IMR-90 (cell line): ENCODE results near the gene GCN1. TPM values are rescaled to one million over a fixed set of nuclear protein-coding genes. Genes with fewer than 3 reads are reported as not detected.

ENCODE experiments used
- ATAC-seq: fragments of 200-7000 bp; cut with Tn5 transposase; 2 replicates; pipeline ENCODE4 v1.9.1; 2020; ENCODE audit warnings: low read depth, mild to moderate bottlenecking, moderate library complexity
- BruUV-seq: library from RNA; stranded (reverse); fragments of 400-500 nt; replicated peaks from 2 replicates; lab custom pipeline; 2021; lab: Mats Ljungman, UMichigan
- CTCF ChIA-PET: fragments of 300-600 bp; formaldehyde crosslinking; extraction: SDS; loops from one replicate; lab custom pipeline; 2021; ENCODE audit warnings: antibody characterized with exemption; lab: Yijun Ruan, JAX
- POLR2A ChIA-PET: fragments of 300-600 bp; sonication (Branson Sonifier 250); formaldehyde crosslinking; loops from one replicate; lab custom pipeline; 2022; ENCODE audit warnings: antibody characterized with exemption; ENCODE audit not compliant: unreplicated experiment; lab: Charles Lee
- DNase-seq: peaks from one replicate; pipeline ENCODE4 v3.0.0; 2013
- H2AFZ ChIP-seq: replicated peaks from 2 replicates; pipeline ENCODE3; 2013; ENCODE audit warnings: low read length, mild to moderate bottlenecking; ENCODE audit not compliant: poor library complexity
- H2AK5ac ChIP-seq: 2 replicates; pipeline ENCODE4 v1.6.1; 2013; ENCODE audit warnings: low read depth, low read length, inconsistent platforms
- H2AK9ac ChIP-seq: replicated peaks from 2 replicates; pipeline ENCODE3; 2013; ENCODE audit warnings: mild to moderate bottlenecking, low read depth, low read length, moderate library complexity; ENCODE audit not compliant: poor library complexity
- H2BK120ac ChIP-seq: 2 replicates; pipeline ENCODE4 v1.6.1; 2013; ENCODE audit warnings: low read depth, low read length, inconsistent platforms
- H2BK15ac ChIP-seq: 3 replicates; pipeline ENCODE4 v1.6.1; 2013; ENCODE audit warnings: low read depth, low read length, inconsistent platforms
- H2BK20ac ChIP-seq: 2 replicates; pipeline ENCODE4 v1.6.1; 2013; ENCODE audit warnings: low read depth, mild to moderate bottlenecking, inconsistent platforms, low read length, moderate library complexity
- H2BK5ac ChIP-seq: 2 replicates; pipeline ENCODE4 v1.6.1; 2013; ENCODE audit warnings: mild to moderate bottlenecking, low read depth, low read length, inconsistent platforms; ENCODE audit not compliant: poor library complexity, severe bottlenecking
- H3K14ac ChIP-seq: replicated peaks from 2 replicates; pipeline ENCODE4 v1.6.1; 2013; ENCODE audit warnings: low read depth, low read length, inconsistent platforms
- H3K18ac ChIP-seq: 2 replicates; pipeline ENCODE4 v1.6.1; 2013; ENCODE audit warnings: low read depth, low read length, control low read depth
- H3K23ac ChIP-seq: 2 replicates; pipeline ENCODE4 v1.6.1; 2013; ENCODE audit warnings: low read depth, low read length, inconsistent platforms
- H3K27ac ChIP-seq: 2 replicates; pipeline ENCODE4 v1.5.1; 2013; ENCODE audit warnings: mild to moderate bottlenecking, control low read depth, low read length; ENCODE audit not compliant: insufficient read depth
- H3K27me3 ChIP-seq: 2 replicates; pipeline ENCODE4 v1.6.1; 2013; ENCODE audit warnings: low read length; ENCODE audit not compliant: control insufficient read depth, insufficient read depth
- H3K36me3 ChIP-seq: 2 replicates; pipeline ENCODE4 v1.6.1; 2013; ENCODE audit warnings: low read length, mixed read lengths; ENCODE audit not compliant: control insufficient read depth, insufficient read depth
- H3K4ac ChIP-seq: 2 replicates; pipeline ENCODE4 v1.6.1; 2013; ENCODE audit warnings: low read depth, low read length, inconsistent platforms
- H3K4me1 ChIP-seq: 2 replicates; pipeline ENCODE4 v1.6.1; 2013; ENCODE audit warnings: low read length, mixed read lengths; ENCODE audit not compliant: control insufficient read depth, insufficient read depth
- H3K4me2 ChIP-seq: 2 replicates; pipeline ENCODE4 v1.6.1; 2013; ENCODE audit warnings: low read depth, mild to moderate bottlenecking, control low read depth, low read length, moderate library complexity
- H3K4me3 ChIP-seq: 2 replicates; pipeline ENCODE4 v1.5.1; 2013; ENCODE audit warnings: low read depth, mild to moderate bottlenecking, control low read depth, low read length, moderate library complexity; ENCODE audit not compliant: insufficient read depth
- H3K56ac ChIP-seq: 2 replicates; pipeline ENCODE4 v1.6.1; 2013; ENCODE audit warnings: low read length, inconsistent platforms; ENCODE audit not compliant: insufficient read depth; ENCODE audit errors: extremely low read depth
- H3K79me1 ChIP-seq, 2 experiments: 2 replicates each; pipeline ENCODE4 v1.6.1; 2013; ENCODE audit warnings: low read length in 2 of 2, inconsistent platforms in 1 of 2, low read depth in 1 of 2
- H3K9ac ChIP-seq: 2 replicates; pipeline ENCODE4 v1.6.1; 2013; ENCODE audit warnings: low read depth, low read length, control low read depth
- H3K9me1 ChIP-seq: 2 replicates; pipeline ENCODE4 v1.6.1; 2013; ENCODE audit warnings: low read length, inconsistent platforms; ENCODE audit not compliant: insufficient read depth
- H3K9me3 ChIP-seq: 2 replicates; pipeline ENCODE4 v1.6.1; 2013; ENCODE audit warnings: low read length; ENCODE audit not compliant: control insufficient read depth, insufficient read depth
- H4K20me1 ChIP-seq: 2 replicates; pipeline ENCODE4 v1.6.1; 2013; ENCODE audit warnings: low read length, inconsistent platforms; ENCODE audit not compliant: insufficient read depth
- H4K5ac ChIP-seq: 2 replicates; pipeline ENCODE4 v1.6.1; 2013; ENCODE audit warnings: mild to moderate bottlenecking, low read depth, low read length, control low read depth
- H4K8ac ChIP-seq, 2 experiments: 2 replicates each; pipeline ENCODE4 v1.6.1; 2013; ENCODE audit warnings: low read depth in 2 of 2, low read length in 2 of 2, control low read depth in 1 of 2, inconsistent platforms in 1 of 2
- H4K91ac ChIP-seq: 2 replicates; pipeline ENCODE4 v1.6.1; 2013; ENCODE audit warnings: low read depth, low read length, inconsistent platforms; ENCODE audit not compliant: insufficient read depth
- FOS ChIP-seq: fragments of 150-350 bp; IDR thresholded peaks from 2 replicates; pipeline ENCODE4 v1.6.1; 2016; ENCODE audit warnings: low read depth, low read length
- RAD21 ChIP-seq: IDR thresholded peaks from 2 replicates; pipeline ENCODE4 v1.6.1; 2012; ENCODE audit warnings: low read length, improper control_type of control experiment
- SMC3 ChIP-seq: fragments of 150-350 bp; IDR thresholded peaks from 2 replicates; pipeline ENCODE4 v1.6.1; 2016; ENCODE audit warnings: low read depth, mild to moderate bottlenecking, antibody characterized with exemption, low read length, moderate library complexity
- WGBS, 2 experiments: methylation state at CpG; one replicate each; pipeline versions ENCODE4 v1.1.5 to v1.1.7; 2013; ENCODE audit warnings: missing lambda C conversion rate in 2 of 2; ENCODE audit not compliant: insufficient read length in 1 of 2; ENCODE audit errors: extremely low coverage in 2 of 2; 5-methylcytosine and 5-hydroxymethylcytosine counted together
- dilution Hi-C: fragments of 300-500 bp; cut with HindIII; formaldehyde crosslinking; loops from one replicate; pipeline ENCODE4 v1.14.3; 2018; ENCODE audit warnings: low sequenced_read_pairs; ENCODE audit not compliant: unreplicated experiment
- in situ Hi-C: fragments of 300-500 bp; cut with MboI; formaldehyde crosslinking; loops from 3 replicates; pipeline ENCODE4 v1.14.3; 2019; ENCODE audit warnings: low sequenced_read_pairs, inconsistent platforms, mixed read lengths
- intact Hi-C: fragments of 100-400 bp; cut with micrococcal nuclease; formaldehyde crosslinking; loops from 2 replicates; pipeline ENCODE4 v1.10.0; 2022
- polyA plus RNA-seq, 3 experiments: library from polyadenylated mRNA; depleted of rRNA; stranded (reverse); fragments of >200 nt; gene quantifications; 2 replicates each; pipeline ENCODE4 v1.2.3, GENCODE V29; 2012; ENCODE audit warnings: low replicate concordance in 1 of 3
- total RNA-seq: library from RNA; depleted of rRNA; stranded (reverse); fragments of >200 nt; gene quantifications from 2 replicates; pipeline ENCODE4 v1.2.3, GENCODE V29; 2012
- TF ChIP-seq, protein P1 (sequence below): fragments of 150-350 bp; IDR thresholded peaks from 2 replicates; pipeline ENCODE4 v1.6.1; 2016; ENCODE audit warnings: low read depth, mild to moderate bottlenecking, low read length, moderate library complexity, borderline replicate concordance

GCN1 gene
- total and polyA plus RNA-seq, 2 of the 4 experiments (the other 2 are of a cell fraction), result 57.8 to 77.6 TPM

- TF ChIP-seq SMC3 (no peak), RAD21 (no peak)
- TF ChIP-seq, protein P1, sequence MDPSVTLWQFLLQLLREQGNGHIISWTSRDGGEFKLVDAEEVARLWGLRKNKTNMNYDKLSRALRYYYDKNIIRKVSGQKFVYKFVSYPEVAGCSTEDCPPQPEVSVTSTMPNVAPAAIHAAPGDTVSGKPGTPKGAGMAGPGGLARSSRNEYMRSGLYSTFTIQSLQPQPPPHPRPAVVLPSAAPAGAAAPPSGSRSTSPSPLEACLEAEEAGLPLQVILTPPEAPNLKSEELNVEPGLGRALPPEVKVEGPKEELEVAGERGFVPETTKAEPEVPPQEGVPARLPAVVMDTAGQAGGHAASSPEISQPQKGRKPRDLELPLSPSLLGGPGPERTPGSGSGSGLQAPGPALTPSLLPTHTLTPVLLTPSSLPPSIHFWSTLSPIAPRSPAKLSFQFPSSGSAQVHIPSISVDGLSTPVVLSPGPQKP, result no peak
Observed at GRCh38 chr12:120238839-120239445, 44.4 kb upstream of the GCN1 start (continued).

DNA sequence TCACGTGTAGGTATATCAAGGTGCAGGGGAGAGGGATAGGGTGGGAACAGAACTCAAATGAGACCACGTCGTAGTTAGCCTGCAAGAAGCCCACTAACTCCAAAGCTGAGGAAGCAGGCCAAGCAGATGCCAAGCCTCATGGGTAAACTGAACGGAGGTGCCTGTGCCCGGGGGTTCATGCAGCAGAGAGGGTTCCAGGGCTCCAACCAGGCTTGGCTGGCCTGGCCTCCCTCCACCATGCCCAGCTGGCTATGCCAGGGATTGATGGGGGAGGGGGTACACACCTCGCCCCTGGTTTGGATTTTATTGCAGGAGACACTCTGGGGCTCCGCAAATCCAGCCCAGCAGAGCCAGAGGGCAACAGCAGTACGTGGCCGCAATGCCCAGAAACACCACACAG, 43.7 kb upstream of the GCN1 start:
- H3K9me3 ChIP-seq, result no peaks in the 10 kb centered on the region
- H3K23ac ChIP-seq, result no peak overlapping the region; the same call in 1 of the 2 replicates
- H3K27ac ChIP-seq, result peak overlapping the region; percentile 14; the same call in 1 of the 2 replicates
- H3K79me1 ChIP-seq, result peaks cover 10 to 82% of the 10 kb centered on the region in 2 experiments; a peak in 3 of 4 replicates
- H2AK9ac ChIP-seq, result no peak overlapping the region
- TF ChIP-seq FOS, result no peak
- no TSS peak for BruUV-seq
- H3K14ac ChIP-seq, result peak overlapping the region; percentile 75; the same call in 1 of the 2 replicates
- H3K4me1 ChIP-seq, result peaks cover 56% of the 10 kb centered on the region
- no peak overlapping the region for H3K56ac ChIP-seq
- H3K9me1 ChIP-seq, result peaks cover 59% of the 10 kb centered on the region
- H3K27me3 ChIP-seq, result no peaks in the 10 kb centered on the region
- peaks cover 5% of the 10 kb centered on the region; the same call in 1 of the 2 replicates for H3K36me3 ChIP-seq
- DNase-seq, result no peak
- H3K4ac ChIP-seq, result peak overlapping the region; percentile 73
- H4K8ac ChIP-seq, result peak overlapping the region in 1 of 2 experiments; percentile 69; a peak in 1 of 4 replicates
- no peak overlapping the region for H3K9ac ChIP-seq
- no peak overlapping the region for H3K4me2 ChIP-seq
- dilution Hi-C loops, result no loop called here
- H2BK20ac ChIP-seq, result peak overlapping the region; percentile 50; the same call in 1 of the 2 replicates
- H2AFZ ChIP-seq, result no peak overlapping the region
- H2BK120ac ChIP-seq, result peak overlapping the region; percentile 55; the same call in 1 of the 2 replicates
- peak overlapping the region; percentile 84 for H2BK5ac ChIP-seq
- peaks cover 53% of the 10 kb centered on the region for H4K20me1 ChIP-seq
- H3K4me3 ChIP-seq, result no peak overlapping the region
- no peak overlapping the region for H3K18ac ChIP-seq
- ChIA-PET CTCF (interaction anchor here (0.6 to 2.8 kb wide), 2 partner anchors 11 to 53 kb away, joined by 3 to 12 read pairs; partner anchors contain the start of gene RNU4-2), POLR2A (interaction anchor here (0.9 to 1.1 kb wide), 3 partner anchors 10 to 54 kb away, joined by 3 to 4 read pairs (median 3); no protein-coding TSS in a partner anchor)
- in situ Hi-C loops, result no loop called here
- no peak for ATAC-seq
- peak overlapping the region; percentile 64; the same call in 1 of the 2 replicates for H2AK5ac ChIP-seq
- no peak overlapping the region for H4K5ac ChIP-seq
- no peak overlapping the region; the same call in 1 of the 3 replicates for H2BK15ac ChIP-seq
- no peak overlapping the region for H4K91ac ChIP-seq
- WGBS, 2 experiments, result 100% methylated on average over 1 of the region's 9 CpGs; no CpG with 5 or more reads in 1 of the 2 experiments
- intact Hi-C loops, result no loop called here
